ENCODE results near the gene ZBTB18.
"Not testable (repeated sequence)": the region's sequence is repeated elsewhere in the genome, so short reads cannot be mapped to it uniquely, and the experiment has no call there.

ZBTB18 gene

DNA sequence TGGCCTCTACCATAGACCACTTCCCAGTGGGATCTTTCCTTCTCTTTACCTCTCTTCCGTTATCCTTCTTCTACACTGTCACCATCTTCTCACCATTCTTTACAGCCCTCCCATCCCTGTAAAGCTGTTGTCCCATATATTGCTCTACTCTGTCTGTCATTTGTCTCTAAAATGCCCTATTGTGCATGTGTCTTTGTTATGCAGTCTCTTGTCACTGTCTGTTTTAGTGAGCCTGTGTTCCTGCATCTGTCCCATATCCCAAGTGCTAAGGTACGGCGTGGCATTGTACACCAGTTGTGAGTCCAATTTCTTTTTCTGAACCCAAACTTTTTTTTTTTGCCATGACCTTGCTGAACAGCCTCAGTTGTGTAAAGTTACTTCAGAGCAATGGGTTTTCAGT lies 8.8 kb upstream of the ZBTB18 start:
- FAIRE-seq = no peak

DNA sequence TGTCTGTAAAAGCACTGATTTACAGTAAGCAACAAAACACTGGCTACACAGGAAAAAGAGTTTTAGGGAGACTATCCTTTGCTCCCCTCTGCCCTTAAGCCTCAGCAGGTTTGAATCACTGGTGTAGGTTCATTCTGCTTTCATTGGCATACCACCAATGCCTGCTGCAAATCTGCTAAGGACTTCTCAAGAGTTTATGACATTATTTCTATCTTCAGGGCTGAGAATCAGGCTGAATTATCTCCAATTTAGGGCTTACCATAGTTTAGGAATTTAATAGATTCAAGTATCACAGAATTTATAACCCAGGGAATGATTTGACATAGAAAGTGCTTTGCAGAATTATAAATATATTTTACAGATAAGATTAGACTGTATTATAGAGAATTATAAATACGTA lies 6.7 kb upstream of the ZBTB18 start:
- no peak for FAIRE-seq

DNA sequence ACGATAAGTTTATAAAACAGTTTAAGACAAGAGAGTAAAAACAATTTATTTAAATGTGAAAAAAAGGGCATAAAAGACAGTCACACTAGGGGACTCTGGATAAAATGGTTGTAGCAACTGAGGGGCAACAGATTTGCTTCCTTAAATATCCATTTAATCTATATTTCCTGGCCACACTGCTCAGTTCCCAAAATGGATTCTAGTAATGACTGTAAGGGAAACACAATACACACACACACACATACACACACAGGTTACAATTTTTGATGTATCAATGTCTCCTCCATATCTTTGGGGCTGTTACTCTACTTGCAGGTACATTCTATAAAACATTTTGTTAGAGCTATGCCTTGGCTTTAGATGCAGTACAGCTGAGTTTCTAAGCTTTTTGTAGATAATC lies 4.8 kb upstream of the ZBTB18 start:
- FAIRE-seq = not testable (repeated sequence)

DNA sequence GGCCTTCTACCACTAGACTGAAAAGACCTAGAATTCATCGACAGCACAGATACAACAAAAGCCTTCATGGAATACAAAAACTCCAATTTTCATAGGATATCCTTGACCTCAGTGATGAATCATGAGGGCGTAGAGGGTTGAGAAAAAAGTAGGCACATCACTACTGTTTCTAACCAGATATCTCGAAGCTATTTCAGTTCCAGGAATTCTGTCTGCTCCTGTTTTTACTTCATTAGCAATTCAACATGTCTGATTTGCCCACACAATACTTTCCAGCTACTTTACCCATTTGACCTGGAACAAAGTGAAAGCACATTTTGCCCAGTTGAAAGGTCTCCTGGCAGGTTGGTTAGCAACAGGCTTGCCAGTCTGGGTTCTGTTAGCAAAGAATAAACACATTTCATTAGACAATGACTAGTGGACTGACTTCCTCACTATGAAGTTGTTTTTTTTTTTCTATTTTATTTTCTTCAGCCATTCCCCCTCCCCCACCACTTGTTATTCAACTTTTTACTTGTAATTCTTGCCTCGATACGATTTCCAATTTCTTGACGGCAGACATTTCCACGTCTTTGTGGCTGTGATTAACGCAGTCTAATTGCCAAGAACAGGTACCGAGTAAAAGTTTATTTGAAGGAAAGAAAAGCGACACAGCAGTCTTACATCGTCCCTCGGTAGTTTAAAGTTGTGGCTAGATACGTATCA lies 4.0 kb upstream of the ZBTB18 start:
- no peak for FAIRE-seq

DNA sequence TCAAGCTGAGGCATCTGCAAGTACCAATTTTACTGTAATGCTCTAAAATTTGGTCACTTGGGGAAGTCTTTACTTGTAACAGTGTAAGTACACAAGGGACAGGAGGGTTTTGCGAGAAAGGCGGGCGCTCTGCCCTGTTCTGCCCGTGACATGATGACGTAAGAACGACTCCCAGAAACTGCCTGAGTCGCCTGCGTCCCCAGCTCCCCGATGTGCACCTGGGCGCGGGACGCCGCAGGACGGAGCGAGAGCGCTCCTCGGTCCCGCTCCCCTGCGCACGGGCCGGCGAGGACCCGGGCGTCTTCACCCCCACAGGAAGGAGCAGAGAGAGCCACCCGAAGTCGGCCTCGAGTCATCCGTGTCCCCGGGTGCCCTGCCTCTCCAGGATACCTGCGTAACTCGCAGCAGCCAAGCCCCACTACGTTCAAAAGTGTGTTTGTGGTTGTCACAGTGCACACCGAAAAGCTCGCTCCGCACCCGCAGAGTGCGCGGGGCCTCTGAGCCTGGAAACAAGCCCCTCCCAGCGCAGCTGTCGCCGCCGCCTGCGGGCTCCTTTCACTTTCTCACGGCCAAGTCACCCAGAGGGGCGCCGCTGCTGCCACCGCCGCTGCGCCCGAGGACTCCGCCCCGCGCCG lies 3.3 kb upstream of the ZBTB18 start:
- no peak for FAIRE-seq

DNA sequence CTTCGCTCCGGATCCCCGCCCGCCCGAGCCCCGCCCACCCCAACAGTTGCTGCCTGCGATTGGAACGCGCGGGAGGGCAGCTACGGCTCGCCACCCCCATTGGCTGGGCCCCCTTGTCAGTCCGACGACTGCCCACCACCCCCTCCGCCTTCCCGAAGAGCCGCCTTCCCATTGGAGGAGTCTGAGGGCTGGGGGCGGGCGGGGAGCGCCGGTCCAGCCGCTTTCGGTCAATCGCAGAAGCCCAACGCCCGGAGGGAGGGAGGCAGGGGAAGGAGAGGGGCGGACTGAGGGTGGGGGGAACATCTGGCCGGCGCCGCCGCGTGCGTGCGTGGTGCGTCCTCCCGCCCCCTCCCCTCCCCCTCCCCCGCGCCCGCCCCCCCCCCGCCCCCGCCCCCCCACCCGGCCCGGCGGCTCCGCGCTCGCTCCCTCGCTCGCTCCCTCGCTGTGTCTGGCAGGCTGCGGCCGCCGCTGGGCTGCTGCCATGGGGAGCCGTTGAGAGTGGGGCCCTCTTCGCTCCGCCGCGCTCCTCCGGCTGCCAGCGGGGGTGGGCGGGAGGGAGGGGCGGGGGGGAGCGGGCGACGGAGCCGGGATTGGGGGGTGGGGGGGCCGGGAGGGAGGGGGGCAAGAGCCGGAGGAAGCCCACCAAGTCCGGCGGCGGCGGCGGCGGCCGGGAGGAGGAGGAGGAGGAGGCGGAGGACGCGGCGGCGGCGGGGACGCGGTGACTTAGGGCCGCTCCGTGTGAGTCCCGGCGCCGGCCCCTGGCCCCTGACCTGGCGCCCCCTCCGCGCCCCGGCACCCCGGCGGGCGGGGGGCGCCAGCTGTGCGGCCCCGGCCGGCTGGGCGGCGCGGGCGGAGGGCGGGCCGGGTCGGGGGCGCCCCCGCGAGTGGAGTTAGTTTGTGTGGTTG lies 2.6 kb upstream of the ZBTB18 start:
- FAIRE-seq = peak; percentile 55

DNA sequence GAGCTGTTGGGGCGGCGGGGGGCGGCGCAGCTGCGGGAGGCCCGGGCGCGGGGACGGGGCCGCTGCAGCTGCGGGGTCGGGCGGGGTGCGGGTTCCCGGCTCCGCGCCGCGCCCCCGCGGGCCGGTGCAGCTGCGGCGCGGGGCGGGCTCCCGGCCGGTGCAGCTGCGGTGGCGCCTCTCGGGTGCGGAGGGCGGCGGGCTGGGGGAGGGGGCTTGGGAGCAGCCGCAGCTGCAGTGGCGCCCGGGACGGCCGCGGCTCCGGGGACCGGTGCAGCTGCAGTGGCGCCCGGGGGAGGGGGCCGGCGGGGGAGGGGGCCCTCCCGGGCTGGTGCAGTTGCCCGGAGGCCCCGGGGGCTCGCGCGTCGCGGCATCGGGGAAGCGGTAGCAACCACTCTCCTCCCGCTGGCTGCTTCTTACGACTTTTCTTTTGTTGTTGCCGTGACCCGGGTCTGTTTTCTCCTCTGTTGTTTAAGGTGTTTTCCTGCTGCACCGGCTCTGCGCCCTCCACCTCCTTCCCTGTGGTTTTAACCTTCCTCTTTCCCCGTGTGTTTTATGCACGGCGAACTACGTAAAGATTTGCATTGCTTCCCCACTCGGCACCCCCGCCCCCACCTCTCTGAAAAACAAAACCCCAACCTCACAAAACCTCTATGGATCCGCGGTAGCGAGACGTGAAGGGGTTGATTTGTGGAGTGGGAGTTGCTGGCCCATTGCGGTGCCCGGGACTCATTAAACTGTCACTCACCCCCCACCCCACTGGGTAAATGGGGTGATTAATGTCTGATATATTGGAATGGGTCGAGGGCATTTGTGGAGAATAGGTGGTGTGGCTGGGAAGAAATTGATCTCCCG lies 1.7 kb upstream of the ZBTB18 start:
- FAIRE-seq = no peak

DNA sequence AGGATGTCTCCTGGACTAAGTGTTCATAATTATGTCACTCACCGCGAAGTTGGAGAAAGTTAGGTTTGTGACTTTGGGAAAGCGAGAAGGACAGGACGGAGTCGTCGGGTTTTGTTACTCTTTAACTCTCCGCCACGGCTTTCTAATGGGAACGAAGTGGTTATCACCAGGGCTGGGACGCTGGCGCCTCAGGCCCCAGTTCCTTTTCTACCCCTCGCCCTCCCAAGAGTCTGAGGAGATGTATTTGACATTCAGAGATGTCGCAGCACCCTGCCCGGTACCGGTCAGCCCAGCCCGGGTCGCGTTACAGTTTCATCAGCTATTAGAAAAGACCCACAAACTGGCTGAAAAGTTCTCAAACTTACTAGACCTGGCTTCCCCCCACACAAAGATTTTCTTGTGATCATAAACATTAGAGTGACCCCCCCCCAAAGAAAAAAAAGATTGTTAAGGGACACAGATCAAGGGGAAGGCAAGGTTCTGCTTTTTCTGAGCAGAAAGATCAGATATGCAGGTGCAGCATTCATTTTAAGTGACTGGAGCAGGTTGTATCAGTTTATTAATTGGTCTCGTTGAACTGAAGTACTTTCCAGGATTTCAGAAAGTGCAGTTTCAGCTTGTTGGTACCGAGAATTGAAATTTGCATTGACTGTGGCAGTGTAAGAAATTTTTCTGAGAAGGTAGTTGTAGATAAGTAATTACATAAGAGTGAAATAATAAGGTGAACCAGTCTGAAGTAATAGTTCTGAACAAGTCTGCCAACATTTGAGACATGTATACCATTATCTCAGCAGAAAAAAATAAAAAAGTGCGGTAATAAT lies 859 bp upstream of the ZBTB18 start:
- FAIRE-seq = no peak

DNA sequence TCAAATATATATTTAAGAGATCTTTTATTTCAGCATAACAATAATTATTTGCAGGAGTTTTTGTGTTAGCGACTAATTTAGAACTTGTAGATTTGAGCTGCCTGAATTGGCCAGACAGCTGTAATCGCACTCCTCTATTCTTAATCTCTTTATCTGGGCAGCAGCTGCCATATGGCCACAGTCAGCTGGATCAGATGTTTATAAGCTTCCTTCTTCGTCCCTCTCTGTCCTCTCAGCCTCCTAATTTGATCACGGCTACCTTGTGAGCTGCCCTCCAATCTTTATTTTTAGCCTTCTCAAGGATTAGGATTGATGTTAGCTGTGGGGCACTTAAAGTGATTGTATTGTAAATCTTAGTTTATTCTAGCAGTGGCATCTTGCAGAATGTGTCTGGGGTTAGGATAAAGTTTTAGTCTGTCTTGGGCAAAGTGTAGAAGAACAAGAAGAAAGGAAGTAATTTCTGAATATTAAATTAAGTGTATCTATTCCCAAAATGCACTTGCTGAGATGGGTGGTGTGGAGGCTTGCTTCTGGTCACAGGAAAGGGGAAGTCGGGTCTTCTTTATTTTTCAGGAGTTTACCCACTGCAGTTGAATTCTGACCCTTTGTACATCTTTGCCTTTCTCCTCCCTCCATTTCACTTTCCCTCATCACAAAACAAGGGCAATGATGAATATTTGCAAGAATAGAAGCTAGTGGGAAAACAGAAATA lies 1.1 kb downstream of the ZBTB18 start:
- no peak for FAIRE-seq

DNA sequence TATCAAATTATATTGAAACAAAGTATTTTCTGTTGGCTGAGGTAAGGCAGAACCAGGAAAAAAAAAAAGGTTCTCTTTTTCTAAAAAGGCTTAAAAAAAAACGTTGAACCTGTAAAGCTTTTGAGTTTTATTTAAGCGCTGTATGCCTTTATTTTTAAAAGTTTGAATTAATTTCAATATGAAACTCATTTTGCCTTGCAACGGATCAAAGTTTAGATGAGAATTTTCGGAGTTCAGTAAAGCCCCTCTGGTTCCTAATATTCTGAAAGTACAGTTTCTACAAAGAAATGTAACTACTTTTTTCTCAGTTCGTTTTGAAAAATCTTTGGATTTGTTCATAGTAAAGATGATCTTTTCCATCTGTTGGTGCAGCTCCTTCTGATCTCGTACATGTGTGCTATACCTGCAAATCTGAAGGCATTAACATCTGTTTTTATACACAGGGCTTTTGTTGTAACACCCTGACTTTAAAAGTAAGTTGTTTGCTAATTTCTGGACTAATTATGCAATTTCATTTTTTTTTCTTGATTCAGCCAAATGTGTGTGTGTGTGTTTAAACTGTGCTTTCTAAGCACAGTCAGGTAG lies 1.7 kb downstream of the ZBTB18 start:
- peak; percentile 47 for FAIRE-seq

DNA sequence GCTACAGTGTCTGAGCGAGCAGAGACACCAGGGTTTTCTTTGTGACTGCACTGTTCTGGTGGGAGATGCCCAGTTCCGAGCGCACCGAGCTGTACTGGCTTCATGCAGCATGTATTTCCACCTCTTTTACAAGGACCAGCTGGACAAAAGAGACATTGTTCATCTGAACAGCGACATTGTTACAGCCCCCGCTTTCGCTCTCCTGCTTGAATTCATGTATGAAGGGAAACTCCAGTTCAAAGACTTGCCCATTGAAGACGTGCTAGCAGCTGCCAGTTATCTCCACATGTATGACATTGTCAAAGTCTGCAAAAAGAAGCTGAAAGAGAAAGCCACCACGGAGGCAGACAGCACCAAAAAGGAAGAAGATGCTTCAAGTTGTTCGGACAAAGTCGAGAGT lies 2.7 kb downstream of the ZBTB18 start:
- FAIRE-seq = no peak

DNA sequence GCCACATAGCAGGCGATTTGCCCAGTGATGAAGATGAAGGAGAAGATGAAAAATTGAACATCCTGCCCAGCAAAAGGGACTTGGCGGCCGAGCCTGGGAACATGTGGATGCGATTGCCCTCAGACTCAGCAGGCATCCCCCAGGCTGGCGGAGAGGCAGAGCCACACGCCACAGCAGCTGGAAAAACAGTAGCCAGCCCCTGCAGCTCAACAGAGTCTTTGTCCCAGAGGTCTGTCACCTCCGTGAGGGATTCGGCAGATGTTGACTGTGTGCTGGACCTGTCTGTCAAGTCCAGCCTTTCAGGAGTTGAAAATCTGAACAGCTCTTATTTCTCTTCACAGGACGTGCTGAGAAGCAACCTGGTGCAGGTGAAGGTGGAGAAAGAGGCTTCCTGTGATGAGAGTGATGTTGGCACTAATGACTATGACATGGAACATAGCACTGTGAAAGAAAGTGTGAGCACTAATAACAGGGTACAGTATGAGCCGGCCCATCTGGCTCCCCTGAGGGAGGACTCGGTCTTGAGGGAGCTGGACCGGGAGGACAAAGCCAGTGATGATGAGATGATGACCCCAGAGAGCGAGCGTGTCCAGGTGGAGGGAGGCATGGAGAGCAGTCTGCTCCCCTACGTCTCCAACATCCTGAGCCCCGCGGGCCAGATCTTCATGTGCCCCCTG lies 3.3 kb downstream of the ZBTB18 start:
- FAIRE-seq = no peak

DNA sequence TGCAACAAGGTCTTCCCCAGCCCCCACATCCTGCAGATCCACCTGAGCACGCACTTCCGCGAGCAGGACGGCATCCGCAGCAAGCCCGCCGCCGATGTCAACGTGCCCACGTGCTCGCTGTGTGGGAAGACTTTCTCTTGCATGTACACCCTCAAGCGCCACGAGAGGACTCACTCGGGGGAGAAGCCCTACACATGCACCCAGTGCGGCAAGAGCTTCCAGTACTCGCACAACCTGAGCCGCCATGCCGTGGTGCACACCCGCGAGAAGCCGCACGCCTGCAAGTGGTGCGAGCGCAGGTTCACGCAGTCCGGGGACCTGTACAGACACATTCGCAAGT lies 3.8 kb downstream of the ZBTB18 start:
- FAIRE-seq = no peak

DNA sequence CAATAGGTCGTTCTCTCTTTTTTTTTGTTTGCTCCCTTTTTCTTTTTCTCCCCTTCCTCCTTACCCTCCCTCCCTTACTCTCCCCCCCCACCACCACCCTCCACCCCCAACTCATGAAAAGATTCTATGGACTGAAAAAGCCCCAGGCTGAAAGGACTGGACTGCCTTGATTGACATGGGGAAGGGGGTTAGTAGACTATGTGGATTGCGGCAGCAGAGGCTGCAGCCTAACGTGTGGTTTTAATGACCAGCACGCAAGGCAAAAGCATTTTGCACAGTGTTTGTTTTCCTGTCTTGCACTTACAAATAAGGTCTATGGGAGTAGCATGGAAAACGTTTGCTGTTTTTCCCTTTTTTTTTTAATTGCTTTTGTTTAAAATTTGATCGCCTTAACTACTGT lies 5.5 kb downstream of the ZBTB18 start:
- no peak for FAIRE-seq

DNA sequence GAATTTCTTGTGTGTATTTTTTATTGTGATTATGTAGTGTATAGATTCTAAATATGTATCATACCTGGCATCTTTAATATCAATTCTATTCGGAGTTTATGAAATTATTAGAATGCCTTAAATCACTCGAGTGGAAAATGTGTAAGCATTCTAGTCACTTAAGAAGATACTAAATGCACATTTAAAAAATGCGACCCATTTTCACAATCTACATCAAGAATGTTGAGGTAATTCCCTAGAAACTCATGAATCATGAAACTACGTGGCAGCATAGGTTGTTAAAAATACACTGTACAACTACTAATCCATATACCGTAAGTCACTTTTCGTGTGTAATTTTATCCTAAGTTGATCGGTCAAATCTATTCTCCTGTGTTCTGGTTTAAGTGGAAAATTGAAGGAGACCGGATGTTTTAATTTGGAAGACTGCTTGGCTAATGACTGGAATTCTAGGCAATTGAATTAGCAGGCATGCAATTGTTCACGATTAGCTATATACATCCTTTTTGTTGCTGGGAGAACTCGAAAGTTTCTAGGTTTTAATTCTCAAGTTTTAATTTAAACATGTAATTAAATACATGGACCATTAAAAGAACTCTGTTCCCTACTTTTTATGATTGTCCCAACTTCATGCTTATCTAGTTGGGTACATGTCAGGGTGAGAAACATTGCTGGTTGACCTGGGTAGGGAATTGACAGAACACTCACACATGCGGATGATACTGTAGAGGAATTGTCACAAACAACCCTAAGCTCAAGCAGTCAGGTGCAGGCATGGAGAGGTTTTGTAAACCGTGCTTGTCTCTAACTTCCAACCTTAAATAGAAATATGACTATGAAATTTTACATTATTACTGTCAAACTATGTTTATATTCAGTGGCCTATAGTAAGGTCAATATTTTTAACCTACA lies 6.6 kb downstream of the ZBTB18 start:
- peak; percentile 71 for FAIRE-seq

DNA sequence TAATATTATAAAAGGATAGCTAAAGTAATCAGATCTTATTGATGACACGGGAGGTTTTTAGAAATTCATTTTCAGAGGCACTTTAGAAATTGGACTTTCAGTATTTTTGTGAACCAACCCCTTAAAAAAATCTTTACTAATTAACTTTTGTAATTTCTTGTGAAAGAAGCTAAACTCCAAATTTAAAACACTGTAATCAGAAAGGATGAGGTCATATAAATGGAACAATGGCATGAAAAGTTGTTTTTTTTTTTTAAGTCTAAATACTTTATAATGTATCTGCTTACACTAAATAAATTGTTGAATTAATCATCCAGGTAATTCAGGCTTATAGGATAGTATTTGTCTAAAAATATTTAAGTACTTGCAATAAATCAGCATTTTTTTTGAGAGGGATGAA lies 9.0 kb downstream of the ZBTB18 start:
- FAIRE-seq = no peak

DNA sequence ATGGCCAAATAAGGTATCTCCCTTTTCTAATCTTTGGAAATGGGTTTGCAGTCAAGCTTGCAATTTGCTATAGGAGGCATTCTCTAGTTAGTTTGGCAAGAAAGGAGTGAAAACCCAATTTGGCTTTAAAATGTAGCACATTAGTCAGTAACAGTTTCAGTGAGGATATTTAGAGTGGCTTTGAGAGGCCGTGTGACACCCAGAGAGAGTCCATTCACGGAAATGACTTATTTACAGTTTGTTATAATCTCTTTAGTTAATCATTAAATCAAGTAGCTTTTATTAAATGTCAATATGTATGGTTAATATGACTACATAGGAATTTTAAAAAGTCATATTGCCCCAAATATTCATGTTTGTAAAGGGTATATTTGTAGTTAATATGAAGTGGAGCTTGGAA lies 9.6 kb downstream of the ZBTB18 start:
- no peak for FAIRE-seq

DNA sequence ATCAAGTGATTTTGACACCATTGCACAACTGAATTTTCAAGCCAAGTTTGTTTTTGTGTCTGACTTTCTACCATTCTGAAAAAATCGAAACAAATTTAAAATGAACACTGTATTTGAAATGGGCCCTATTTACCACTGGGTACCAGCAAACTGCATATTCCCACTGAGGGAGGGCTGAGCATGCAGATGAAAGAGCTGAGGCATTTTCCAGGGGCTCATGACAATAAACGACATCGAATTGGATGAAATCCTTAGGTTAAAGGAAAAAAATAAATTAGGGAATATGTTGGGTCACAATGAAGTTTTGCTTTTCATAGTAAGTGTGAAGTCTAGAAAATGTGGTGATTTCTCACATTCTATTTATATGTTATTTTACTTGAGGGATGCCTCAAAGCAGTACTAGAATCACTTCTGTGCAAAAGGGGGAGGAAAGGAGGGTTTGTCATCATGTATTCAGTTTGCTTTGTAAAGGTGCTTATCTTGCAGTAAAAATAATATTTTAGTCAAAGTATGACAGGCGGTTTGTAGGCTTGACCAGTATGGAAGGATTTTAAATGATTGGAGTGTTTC lies 11.2 kb downstream of the ZBTB18 start:
- no peak for FAIRE-seq

DNA sequence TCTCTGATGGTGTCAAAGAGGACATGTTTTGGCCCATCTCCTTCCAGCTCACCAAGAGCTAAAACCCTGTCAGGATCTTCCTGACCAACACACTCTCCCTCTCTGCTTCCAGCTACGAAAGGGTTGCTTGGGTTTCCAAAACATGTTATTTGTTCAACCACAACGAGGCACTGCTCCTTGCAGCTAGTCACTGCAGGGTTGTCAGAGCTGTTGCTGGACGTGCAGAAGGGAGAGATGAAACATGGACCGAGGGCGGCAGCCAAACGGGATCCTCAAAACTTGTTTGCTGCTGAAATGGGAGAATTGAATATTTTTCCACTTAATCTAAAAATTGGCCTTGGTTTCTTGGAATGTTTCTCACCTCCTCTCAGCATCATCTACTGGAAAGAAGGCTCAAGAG lies 12.4 kb downstream of the ZBTB18 start:
- FAIRE-seq = peak; percentile 78

All from A204.1 (cell line).